AG10803 (cell line): Measurements from ENCODE around the gene GRK3.

Experiments
- DNase-seq: peaks from one replicate; pipeline ENCODE4 v3.0.0; 2010; ENCODE audit warnings: low read depth
- H3K4me3 ChIP-seq: 2 replicates; pipeline ENCODE4 v1.5.1; 2011; ENCODE audit warnings: mild to moderate bottlenecking, low read length, control low read depth
- CTCF ChIP-seq: conservative IDR thresholded peaks from 2 replicates; pipeline ENCODE4 v1.5.1; 2011; ENCODE audit warnings: mild to moderate bottlenecking, low read length, control low read depth, inconsistent platforms

Gene GRK3

GRCh38 chr22:25636323-25636722 lies 71.8 kb downstream of the GRK3 start:
- no peak overlapping the region for H3K4me3 ChIP-seq
- TF ChIP-seq CTCF, result no peak
- DNase-seq, result no peak

GRCh38 chr22:25637032-25637431 lies 72.6 kb downstream of the GRK3 start:
- no peak for DNase-seq
- no peak overlapping the region for H3K4me3 ChIP-seq
- no peak for TF ChIP-seq CTCF

GRCh38 chr22:25637672-25638071 lies 73.2 kb downstream of the GRK3 start:
- no peak overlapping the region for H3K4me3 ChIP-seq
- no peak for DNase-seq
- no peak for TF ChIP-seq CTCF

- TF ChIP-seq CTCF, result no peak
- no peak overlapping the region for H3K4me3 ChIP-seq
- DNase-seq, result no peak
These were observed 74.2 kb downstream of the GRK3 start for GRCh38 chr22:25638638-25639037.

GRCh38 chr22:25641650-25642049 lies 77.2 kb downstream of the GRK3 start:
- no peak for TF ChIP-seq CTCF
- DNase-seq, result no peak
- H3K4me3 ChIP-seq, result no peak overlapping the region

GRCh38 chr22:25643232-25644000 lies 78.9 kb downstream of the GRK3 start:
- H3K4me3 ChIP-seq, result no peak overlapping the region
- no peak for DNase-seq
- TF ChIP-seq CTCF, result no peak

GRCh38 chr22:25644122-25644521 lies 79.6 kb downstream of the GRK3 start:
- no peak for DNase-seq
- no peak overlapping the region for H3K4me3 ChIP-seq
- TF ChIP-seq CTCF, result no peak
